CD4-positive, CD25-positive, alpha-beta regulatory T cell (primary cell): ENCODE data around the gene FKBP5. TPM values are rescaled to one million over a fixed set of nuclear protein-coding genes. Genes with fewer than 3 reads are reported as not detected.
"Not testable (repeated sequence)": the region's sequence is repeated elsewhere in the genome, so short reads cannot be mapped to it uniquely, and the experiment has no call there.

Source experiments
- ATAC-seq, 2 donors: fragments of 150-1000 bp; cut with Tn5 transposase; one replicate each; pipeline ENCODE4 v1.10.0; 2021; ENCODE audit warnings: low read depth in 2 of 2, moderate number of reproducible peaks in 2 of 2, moderate library complexity in 1 of 2
- DNase-seq, 3 donors: peaks; one replicate each; pipeline versions ENCODE4 v3.0.0 to v3.0.0-alpha.2; 2012 to 2022; ENCODE audit warnings: mixed read lengths in 1 of 3
- H3K27ac ChIP-seq: one replicate; pipeline ENCODE4 v1.7.0; 2013; ENCODE audit warnings: mild to moderate bottlenecking, low read length; ENCODE audit not compliant: insufficient read depth, poor library complexity, severe bottlenecking
- H3K27me3 ChIP-seq: one replicate; pipeline ENCODE4 v1.7.0; 2013; ENCODE audit warnings: low read length; ENCODE audit not compliant: control insufficient read depth, insufficient read depth
- H3K36me3 ChIP-seq: one replicate; pipeline ENCODE4 v1.7.0; 2013; ENCODE audit warnings: mild to moderate bottlenecking, low read length, moderate library complexity; ENCODE audit not compliant: control insufficient read depth, insufficient read depth
- H3K4me1 ChIP-seq: 2 replicates; pipeline ENCODE4 v1.7.0; 2013; ENCODE audit warnings: mild to moderate bottlenecking, low read length; ENCODE audit not compliant: insufficient read depth, control insufficient read depth, poor library complexity, severe bottlenecking
- H3K4me3 ChIP-seq: one replicate; pipeline ENCODE4 v1.7.0; 2013; ENCODE audit warnings: low read depth, mild to moderate bottlenecking, low read length, moderate library complexity
- H3K9me3 ChIP-seq, 2 experiments: 1 replicate in 1 of 2; 2 replicates in 1 of 2; pipeline ENCODE4 v1.7.0; 2013; ENCODE audit warnings: low read length in 2 of 2, mild to moderate bottlenecking in 1 of 2, moderate library complexity in 1 of 2; ENCODE audit not compliant: control insufficient read depth in 2 of 2
- H3K27ac Mint-ChIP-seq, 3 donors: one replicate each; pipeline ENCODE4 v1.8.0; 2020 to 2022; ENCODE audit warnings: mild to moderate bottlenecking in 3 of 3, mixed read lengths in 3 of 3, moderate library complexity in 2 of 3
- H3K27me3 Mint-ChIP-seq: one replicate; pipeline ENCODE4 v1.8.0; 2022; ENCODE audit warnings: mild to moderate bottlenecking, mixed read lengths
- H3K36me3 Mint-ChIP-seq: one replicate; pipeline ENCODE4 v1.8.0; 2020; ENCODE audit warnings: mixed read lengths
- H3K4me1 Mint-ChIP-seq, 4 donors: one replicate each; pipeline ENCODE4 v1.8.0; 2020 to 2022; ENCODE audit warnings: mixed read lengths in 4 of 4, mild to moderate bottlenecking in 1 of 4
- H3K4me3 Mint-ChIP-seq, 4 donors: one replicate each; pipeline ENCODE4 v1.8.0; 2020 to 2022; ENCODE audit warnings: mild to moderate bottlenecking in 4 of 4, mixed read lengths in 4 of 4, moderate library complexity in 3 of 4
- H3K9me3 Mint-ChIP-seq, 7 donors: one replicate each; pipeline ENCODE4 v1.8.0; 2020 to 2022; ENCODE audit warnings: mixed read lengths in 7 of 7, mild to moderate bottlenecking in 3 of 7, moderate library complexity in 2 of 7
- polyA plus RNA-seq, 4 donors: library from polyadenylated mRNA; unstranded; fragments of 300-500 nt; fragmentation: Illumina TruSeq; gene quantifications; one replicate each; pipeline ENCODE4 v1.2.3, GENCODE V29; 2021
- total RNA-seq: library from RNA; stranded (reverse); gene quantifications from one replicate; pipeline ENCODE4 v1.2.3, GENCODE V29; 2022

FKBP5 gene
- total and polyA plus RNA-seq, 5 donors from 2014 or later: 27.5 to 157 (median 71.0) TPM

DNA sequence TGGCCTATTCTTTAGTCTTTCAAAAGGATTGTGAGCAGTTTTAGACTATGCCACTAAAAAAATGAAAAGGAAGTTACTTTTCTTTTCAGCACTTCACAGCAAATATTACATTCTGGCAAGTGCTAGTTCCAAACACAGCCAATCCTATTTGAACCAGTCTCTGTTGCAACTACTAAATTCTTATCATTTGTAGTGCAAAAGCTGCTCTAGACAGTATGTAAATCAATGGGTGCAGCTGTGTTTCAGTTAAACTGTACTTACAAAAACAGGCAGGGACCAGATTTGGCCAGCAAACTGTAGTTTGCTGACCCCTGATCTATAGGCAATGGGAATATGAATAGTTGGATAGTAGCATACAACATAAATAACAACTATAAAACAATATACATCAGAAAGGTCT is 107.9 kb downstream of the FKBP5 start:
- Mint-ChIP-seq H3K4me1 (peaks cover 10 to 24% (median 18%) of the 10 kb centered on the region in 4 donors), H3K27ac (no peak overlapping the region), H3K36me3 (peaks cover 24% of the 10 kb centered on the region), H3K27me3 (no peaks in the 10 kb centered on the region), H3K4me3 (no peak overlapping the region), H3K9me3 (no peaks in the 10 kb centered on the region)
- no peaks in the 10 kb centered on the region for H3K9me3 ChIP-seq
- no peak overlapping the region for H3K27ac ChIP-seq
- no peaks in the 10 kb centered on the region for H3K27me3 ChIP-seq
- DNase-seq (no peak), ATAC-seq (no peak)
- H3K4me3 ChIP-seq: no peak overlapping the region
- H3K4me1 ChIP-seq: peaks cover 13% of the 10 kb centered on the region
- H3K36me3 ChIP-seq: peaks cover 37% of the 10 kb centered on the region

GRCh38 chr6:35576682-35577081 is 112.0 kb downstream of the FKBP5 start:
- Histone ChIP-seq H3K4me1 (no peaks in the 10 kb centered on the region), H3K27me3 (no peaks in the 10 kb centered on the region), H3K27ac (no peak overlapping the region), H3K4me3 (no peak overlapping the region), H3K9me3 (no peaks in the 10 kb centered on the region), H3K36me3 (peaks cover 41% of the 10 kb centered on the region)
- Mint-ChIP-seq H3K27ac (peak overlapping the region in 1 of 3 donors; percentile 43), H3K9me3 (no peaks in the 10 kb centered on the region), H3K27me3 (no peaks in the 10 kb centered on the region), H3K36me3 (peaks cover 33% of the 10 kb centered on the region), H3K4me3 (no peak overlapping the region), H3K4me1 (peaks cover 0 to 4% (median 4%) of the 10 kb centered on the region in 4 donors)
- ATAC-seq (no peak), DNase-seq (no peak)

DNA sequence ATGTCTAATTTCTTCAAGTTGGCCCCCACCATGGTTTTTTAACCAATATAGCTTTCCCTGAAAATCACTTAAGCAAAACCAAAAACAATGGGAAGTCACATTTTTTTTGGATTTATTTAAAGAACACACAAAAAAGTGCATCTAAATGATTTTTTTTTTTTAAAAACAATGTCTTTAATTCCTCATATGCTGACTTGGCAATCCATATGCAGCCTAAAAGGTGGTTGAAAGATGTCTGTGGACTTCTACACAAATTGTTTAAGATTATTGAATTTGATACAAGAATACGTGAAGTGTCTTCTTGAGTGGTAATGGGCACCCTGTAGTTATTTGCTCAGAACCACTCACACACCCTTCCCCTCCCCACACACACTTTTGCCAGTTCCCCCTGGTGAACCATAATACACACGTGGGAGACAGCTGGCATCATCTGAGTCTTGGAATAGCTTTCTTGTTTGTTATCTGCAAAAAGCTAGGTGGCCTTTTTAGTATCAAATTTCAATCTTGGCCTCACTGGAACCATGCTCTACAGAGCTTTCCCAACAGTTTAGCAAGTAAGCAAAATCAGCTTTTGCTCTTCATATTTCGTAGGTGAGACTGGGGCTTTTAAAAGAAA is 115.1 kb downstream of the FKBP5 start:
- ATAC-seq: no peak
- Histone ChIP-seq H3K4me3 (no peak overlapping the region), H3K36me3 (peaks cover 31% of the 10 kb centered on the region), H3K9me3 (no peaks in the 10 kb centered on the region), H3K4me1 (no peaks in the 10 kb centered on the region), H3K27me3 (no peaks in the 10 kb centered on the region), H3K27ac (no peak overlapping the region)
- DNase-seq: no peak
- H3K4me3 Mint-ChIP-seq: no peak overlapping the region
- H3K36me3 Mint-ChIP-seq: peaks cover 28% of the 10 kb centered on the region
- H3K27me3 Mint-ChIP-seq: no peaks in the 10 kb centered on the region
- peaks cover 0 to 5% (median 4%) of the 10 kb centered on the region in 4 donors for H3K4me1 Mint-ChIP-seq
- H3K9me3 Mint-ChIP-seq: no peaks in the 10 kb centered on the region
- peak overlapping the region in 1 of 3 donors; percentile 24 for H3K27ac Mint-ChIP-seq

- not testable (repeated sequence) for H3K27me3 Mint-ChIP-seq, H3K4me1 Mint-ChIP-seq, H3K9me3 Mint-ChIP-seq, H3K4me3 ChIP-seq, DNase-seq, ATAC-seq, H3K9me3 ChIP-seq, H3K4me3 Mint-ChIP-seq, H3K4me1 ChIP-seq, H3K27me3 ChIP-seq, H3K27ac ChIP-seq
- peak overlapping the region in 2 of 3 donors; percentile 3 to 58 for H3K27ac Mint-ChIP-seq
- peaks cover 17% of the 10 kb centered on the region for H3K36me3 ChIP-seq
- peaks cover 19% of the 10 kb centered on the region for H3K36me3 Mint-ChIP-seq
Measured at GRCh38 chr6:35570885-35571330, 117.8 kb downstream of the FKBP5 start.

DNA sequence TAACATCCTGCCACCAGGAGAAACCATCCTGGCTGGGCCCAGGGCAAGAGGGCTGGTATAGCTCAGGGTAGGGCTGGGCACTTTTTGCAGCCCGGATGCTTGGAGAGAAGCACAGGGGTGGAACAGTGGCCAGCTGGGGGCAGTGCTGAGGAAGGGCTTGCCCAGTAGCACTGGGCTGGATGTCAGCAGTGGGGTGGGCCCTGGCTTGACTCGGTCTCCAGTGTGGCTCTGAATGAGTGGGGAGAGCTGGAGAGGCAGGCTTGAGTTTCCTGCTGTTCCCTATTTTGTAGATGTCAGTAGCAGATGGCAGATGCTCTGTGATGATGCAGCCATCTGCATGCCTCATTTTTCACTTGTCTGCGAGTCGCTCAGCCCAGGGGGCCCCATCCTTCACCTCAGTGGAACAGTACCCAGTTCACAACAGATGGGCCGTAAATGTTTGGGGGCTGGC is 119.7 kb downstream of the FKBP5 start:
- Mint-ChIP-seq H3K4me1 (peaks cover 0 to 3% (median 0%) of the 10 kb centered on the region in 4 donors), H3K27me3 (peaks cover 24% of the 10 kb centered on the region), H3K27ac (peak overlapping the region in 1 of 3 donors; percentile 59), H3K36me3 (peaks cover 3% of the 10 kb centered on the region), H3K4me3 (no peak overlapping the region), H3K9me3 (no peaks in the 10 kb centered on the region)
- Histone ChIP-seq H3K27ac (no peak overlapping the region), H3K27me3 (no peaks in the 10 kb centered on the region), H3K36me3 (peaks cover 5% of the 10 kb centered on the region), H3K9me3 (no peaks in the 10 kb centered on the region), H3K4me1 (no peaks in the 10 kb centered on the region), H3K4me3 (no peak overlapping the region)
- ATAC-seq: peak; percentile 52 to 62
- DNase-seq: peak in 2 of 3 donors; percentile 20 to 38

- H3K27me3 Mint-ChIP-seq: peaks cover 37% of the 10 kb centered on the region
- H3K27ac Mint-ChIP-seq: no peak overlapping the region
- DNase-seq (no peak), ATAC-seq (no peak)
- no peak overlapping the region for H3K4me3 Mint-ChIP-seq
- Histone ChIP-seq H3K27me3 (peaks cover 4% of the 10 kb centered on the region), H3K9me3 (no peaks in the 10 kb centered on the region), H3K4me3 (no peak overlapping the region), H3K4me1 (no peaks in the 10 kb centered on the region), H3K36me3 (no peaks in the 10 kb centered on the region), H3K27ac (no peak overlapping the region)
- no peaks in the 10 kb centered on the region for H3K36me3 Mint-ChIP-seq
- H3K9me3 Mint-ChIP-seq: no peaks in the 10 kb centered on the region
- H3K4me1 Mint-ChIP-seq: peaks cover 0 to 3% (median 0%) of the 10 kb centered on the region in 4 donors
Measured at GRCh38 chr6:35566794-35567193, 121.9 kb downstream of the FKBP5 start.

- no peaks in the 10 kb centered on the region for H3K4me1 ChIP-seq
- H3K4me3 ChIP-seq: no peak overlapping the region
- no peak overlapping the region for H3K27ac ChIP-seq
- H3K9me3 Mint-ChIP-seq: no peaks in the 10 kb centered on the region
- H3K27me3 ChIP-seq: peaks cover 4% of the 10 kb centered on the region
- H3K4me1 Mint-ChIP-seq: peaks cover 0 to 2% (median 0%) of the 10 kb centered on the region in 4 donors
- peaks cover 44% of the 10 kb centered on the region for H3K27me3 Mint-ChIP-seq
- ATAC-seq: no peak
- no peak for DNase-seq
- H3K4me3 Mint-ChIP-seq: no peak overlapping the region
- H3K27ac Mint-ChIP-seq: no peak overlapping the region
- no peaks in the 10 kb centered on the region for H3K36me3 ChIP-seq
- H3K36me3 Mint-ChIP-seq: no peaks in the 10 kb centered on the region
- H3K9me3 ChIP-seq: no peaks in the 10 kb centered on the region
Measured at GRCh38 chr6:35564733-35565132, 124.0 kb downstream of the FKBP5 start.

DNA sequence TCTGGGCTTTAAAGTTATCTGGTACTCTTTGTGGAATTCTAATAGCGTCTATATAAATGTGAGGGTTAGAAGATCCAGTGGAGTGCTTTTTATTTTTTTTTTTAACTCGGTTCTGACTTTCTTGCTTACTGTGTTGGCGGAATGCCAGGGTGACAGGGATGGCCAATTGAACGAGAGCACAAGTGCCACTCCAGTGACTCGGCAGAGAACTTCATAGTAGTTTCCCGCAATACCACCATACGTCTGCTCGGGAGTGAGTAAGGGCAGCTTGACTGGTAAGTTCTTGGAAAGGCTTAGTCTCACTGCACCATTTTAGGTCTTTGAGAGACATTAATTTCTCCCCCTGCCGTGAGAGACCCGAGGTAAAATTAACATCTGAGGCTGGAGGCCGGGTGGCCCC is 126.7 kb downstream of the FKBP5 start:
- no peak overlapping the region for H3K4me3 ChIP-seq
- Mint-ChIP-seq H3K27me3 (peaks cover 49% of the 10 kb centered on the region), H3K4me3 (no peak overlapping the region), H3K4me1 (no peaks in the 10 kb centered on the region), H3K27ac (peak overlapping the region in 1 of 3 donors; percentile 22), H3K36me3 (no peaks in the 10 kb centered on the region), H3K9me3 (no peaks in the 10 kb centered on the region)
- H3K36me3 ChIP-seq: no peaks in the 10 kb centered on the region
- no peaks in the 10 kb centered on the region for H3K9me3 ChIP-seq
- DNase-seq: no peak
- ATAC-seq: no peak
- no peak overlapping the region for H3K27ac ChIP-seq
- H3K4me1 ChIP-seq: no peaks in the 10 kb centered on the region
- H3K27me3 ChIP-seq: peaks cover 4% of the 10 kb centered on the region
